Aorta (tissue), 5 donors: ENCODE data around the gene GULP1. TPM values are rescaled to one million over a fixed set of nuclear protein-coding genes. Genes with fewer than 3 reads are reported as not detected.
"Not testable (repeated sequence)": the region's sequence is repeated elsewhere in the genome, so short reads cannot be mapped to it uniquely, and the experiment has no call there.

ENCODE experiments used
- ATAC-seq: fragments of 200-7000 bp; cut with Tn5 transposase; one replicate; pipeline ENCODE4 v1.9.1; 2022; ENCODE audit warnings: moderate library complexity; ENCODE audit not compliant: low FRiP score
- DNase-seq, 2 donors: peaks; one replicate each; pipeline ENCODE4 v3.0.0-alpha.2; 2020
- H3K27ac ChIP-seq, 2 donors: one replicate each; pipeline ENCODE4 v1.5.1; 2013; ENCODE audit warnings: low read length in 2 of 2, mild to moderate bottlenecking in 2 of 2, moderate library complexity in 2 of 2, control low read depth in 1 of 2, inconsistent platforms in 1 of 2, low read depth in 1 of 2
- H3K27me3 ChIP-seq, 2 donors: one replicate each; pipeline ENCODE4 v1.6.1; 2013; ENCODE audit warnings: control low read depth in 1 of 2, low read length in 1 of 2, mild to moderate bottlenecking in 1 of 2, moderate library complexity in 1 of 2; ENCODE audit not compliant: insufficient read depth in 2 of 2, control insufficient read depth in 1 of 2
- H3K36me3 ChIP-seq, 2 donors: one replicate each; pipeline ENCODE4 v1.6.1; 2013; ENCODE audit warnings: control low read depth in 1 of 2, low read length in 1 of 2, mild to moderate bottlenecking in 1 of 2; ENCODE audit not compliant: insufficient read depth in 2 of 2, control insufficient read depth in 1 of 2
- H3K4me1 ChIP-seq, 2 donors: one replicate each; pipeline ENCODE4 v1.6.1; 2013; ENCODE audit warnings: low read length in 2 of 2, control low read depth in 1 of 2, mild to moderate bottlenecking in 1 of 2, moderate library complexity in 1 of 2; ENCODE audit not compliant: insufficient read depth in 2 of 2, control insufficient read depth in 1 of 2
- H3K4me3 ChIP-seq, 2 donors: one replicate each; pipeline ENCODE4 v1.5.1; 2013; ENCODE audit warnings: low read length in 2 of 2, control low read depth in 1 of 2, mild to moderate bottlenecking in 1 of 2
- H3K9me3 ChIP-seq: one replicate; pipeline ENCODE4 v1.6.1; 2013; ENCODE audit warnings: mild to moderate bottlenecking, low read length; ENCODE audit not compliant: control insufficient read depth
- WGBS, 2 donors: extraction: QIAGEN DNeasy Blood & Tissue Kit; methylation state at CpG; one replicate each; pipeline ENCODE4 v1.1.7; 2013; 5-methylcytosine and 5-hydroxymethylcytosine counted together
- intact Hi-C, 2 donors: fragments of 100-400 bp; cut with DNase I; formaldehyde crosslinking; loops; one replicate each; pipeline versions ENCODE4 v1.14.2 to v1.15.0; 2022
- polyA plus RNA-seq, 2 donors: library from polyadenylated mRNA; stranded (reverse); fragments of 200-250 nt; gene quantifications; one replicate each; pipeline ENCODE4 v1.2.3, GENCODE V29; 2013
- total RNA-seq, 2 donors: library from RNA; stranded (reverse); fragmentation: NEBNext Ultra II Directional; extraction: Animal tissue kit (Norgen Biotek cat#: 25700); gene quantifications; one replicate each; pipeline ENCODE4 v1.2.1, GENCODE V29; 2021
- donor health status: healthy with polysubstance abuse.
- donor health status: Bipolar disorder and iron deficiency.
- donor health status: DM: no; HTN: no; CAD: no.
- donor health status: DM: no; HTN: no; CAD: no.
- donor health status: DM: yes; HTN: yes; CAD: no.

GULP1 gene
- total and polyA plus RNA-seq, 4 donors: 60.2 to 74.8 (median 67.1) TPM

GRCh38 chr2:188606596-188606995 is 314.9 kb downstream of the GULP1 start:
- H3K36me3 ChIP-seq, ATAC-seq, H3K27me3 ChIP-seq, DNase-seq, H3K4me3 ChIP-seq, intact Hi-C loops, H3K4me1 ChIP-seq, H3K27ac ChIP-seq, H3K9me3 ChIP-seq: not testable (repeated sequence)
- 94 to 98% methylated on average over 30 of the region's 30 CpGs for WGBS, 2 donors

- intact Hi-C loops: no loop called here
- no peaks in the 10 kb centered on the region for H3K27me3 ChIP-seq
- WGBS, 2 donors: 48 to 52% methylated on average over 2 of the region's 2 CpGs
- no peak overlapping the region for H3K27ac ChIP-seq
- H3K4me3 ChIP-seq: no peak overlapping the region
- H3K4me1 ChIP-seq: peaks cover 0 to 3% of the 10 kb centered on the region in 2 donors
- peaks cover 0 to 3% of the 10 kb centered on the region in 2 donors for H3K36me3 ChIP-seq
- no peak for ATAC-seq
- no peak for DNase-seq
- H3K9me3 ChIP-seq: no peaks in the 10 kb centered on the region
Observed at GRCh38 chr2:188607501-188607900, 315.8 kb downstream of the GULP1 start.

DNA sequence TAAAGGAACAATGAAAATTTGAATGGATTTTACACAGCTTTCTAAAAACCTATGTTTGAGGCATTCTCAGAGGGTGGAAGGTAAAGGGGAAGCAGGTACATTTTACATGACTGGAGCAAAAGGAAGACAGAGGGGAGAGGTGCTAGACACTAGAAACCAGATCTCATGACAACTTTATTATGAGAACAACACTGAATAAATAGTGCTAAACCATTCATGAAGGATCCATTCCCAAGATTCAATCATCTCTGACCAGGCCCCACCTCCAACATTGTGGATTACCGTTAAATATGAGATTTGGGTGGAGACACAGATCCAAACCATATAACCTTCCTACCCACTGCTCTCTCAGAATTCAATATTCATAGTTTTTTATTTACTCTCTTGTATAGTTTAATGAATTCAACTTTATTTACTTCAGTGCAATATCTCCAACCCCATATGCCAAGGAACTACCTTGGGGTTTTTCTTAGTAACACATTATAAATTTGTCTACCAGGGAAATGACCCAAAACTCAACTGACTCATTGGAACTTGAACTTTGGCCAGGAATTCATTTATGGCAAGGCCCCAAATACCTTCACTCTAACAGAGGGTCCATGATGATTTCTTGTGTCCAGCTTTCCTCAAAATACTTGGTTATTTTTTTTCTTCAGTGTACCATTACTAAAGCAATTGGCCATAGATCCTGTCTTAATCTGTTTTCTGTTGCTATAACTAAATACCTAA is 317.8 kb downstream of the GULP1 start:
- intact Hi-C loops: no loop called here
- H3K9me3 ChIP-seq: no peaks in the 10 kb centered on the region
- ATAC-seq (no peak), DNase-seq (no peak)
- H3K27ac ChIP-seq: no peak overlapping the region
- H3K27me3 ChIP-seq: no peaks in the 10 kb centered on the region
- no peak overlapping the region for H3K4me3 ChIP-seq
- peaks cover 0 to 3% of the 10 kb centered on the region in 2 donors for H3K36me3 ChIP-seq
- peaks cover 0 to 3% of the 10 kb centered on the region in 2 donors for H3K4me1 ChIP-seq
- WGBS, 2 donors: 84 to 95% methylated on average over 1 of the region's 1 CpG

- ATAC-seq (peak; percentile 44), DNase-seq (no peak)
- 93 to 94% methylated on average over 2 of the region's 2 CpGs for WGBS, 2 donors
- Histone ChIP-seq H3K36me3 (peaks cover 0 to 3% of the 10 kb centered on the region in 2 donors), H3K4me1 (peaks cover 0 to 3% of the 10 kb centered on the region in 2 donors), H3K27ac (no peak overlapping the region), H3K27me3 (no peaks in the 10 kb centered on the region), H3K4me3 (no peak overlapping the region), H3K9me3 (no peaks in the 10 kb centered on the region)
- intact Hi-C loops: no loop called here
Observed at GRCh38 chr2:188610050-188610444, 318.4 kb downstream of the GULP1 start.

GRCh38 chr2:188610827-188611226 is 319.2 kb downstream of the GULP1 start:
- no peak overlapping the region for H3K4me3 ChIP-seq
- no peaks in the 10 kb centered on the region for H3K27me3 ChIP-seq
- intact Hi-C loops: no loop called here
- H3K36me3 ChIP-seq: no peaks in the 10 kb centered on the region
- no peak for ATAC-seq
- peak overlapping the region in 1 of 2 donors; percentile 23 for H3K27ac ChIP-seq
- 85 to 86% methylated on average over 2 of the region's 2 CpGs for WGBS, 2 donors
- H3K4me1 ChIP-seq: peaks cover 0 to 3% of the 10 kb centered on the region in 2 donors
- H3K9me3 ChIP-seq: no peaks in the 10 kb centered on the region
- DNase-seq: no peak

GRCh38 chr2:188619146-188619545 is 327.5 kb downstream of the GULP1 start:
- WGBS, 2 donors: 96 to 100% methylated on average over 4 of the region's 4 CpGs
- intact Hi-C loops: no loop called here
- no peaks in the 10 kb centered on the region for H3K27me3 ChIP-seq

GRCh38 chr2:188620916-188621315 is 329.2 kb downstream of the GULP1 start:
- H3K27me3 ChIP-seq: no peaks in the 10 kb centered on the region
- ATAC-seq: no peak
- WGBS, 2 donors: 50 to 69% methylated on average over 3 of the region's 3 CpGs
- intact Hi-C loops: no loop called here
- DNase-seq: no peak
- no peak overlapping the region for H3K27ac ChIP-seq
- H3K4me1 ChIP-seq: no peaks in the 10 kb centered on the region
- no peak overlapping the region for H3K4me3 ChIP-seq
- no peaks in the 10 kb centered on the region for H3K36me3 ChIP-seq
- no peaks in the 10 kb centered on the region for H3K9me3 ChIP-seq

More at GRCh38 chr2:188619146-188619545, 327.5 kb downstream of the GULP1 start:
- ATAC-seq (no peak), DNase-seq (no peak)
- H3K36me3 ChIP-seq: no peaks in the 10 kb centered on the region
- no peak overlapping the region for H3K4me3 ChIP-seq
- no peak overlapping the region for H3K27ac ChIP-seq
- H3K4me1 ChIP-seq: no peaks in the 10 kb centered on the region
- H3K9me3 ChIP-seq: no peaks in the 10 kb centered on the region

DNA sequence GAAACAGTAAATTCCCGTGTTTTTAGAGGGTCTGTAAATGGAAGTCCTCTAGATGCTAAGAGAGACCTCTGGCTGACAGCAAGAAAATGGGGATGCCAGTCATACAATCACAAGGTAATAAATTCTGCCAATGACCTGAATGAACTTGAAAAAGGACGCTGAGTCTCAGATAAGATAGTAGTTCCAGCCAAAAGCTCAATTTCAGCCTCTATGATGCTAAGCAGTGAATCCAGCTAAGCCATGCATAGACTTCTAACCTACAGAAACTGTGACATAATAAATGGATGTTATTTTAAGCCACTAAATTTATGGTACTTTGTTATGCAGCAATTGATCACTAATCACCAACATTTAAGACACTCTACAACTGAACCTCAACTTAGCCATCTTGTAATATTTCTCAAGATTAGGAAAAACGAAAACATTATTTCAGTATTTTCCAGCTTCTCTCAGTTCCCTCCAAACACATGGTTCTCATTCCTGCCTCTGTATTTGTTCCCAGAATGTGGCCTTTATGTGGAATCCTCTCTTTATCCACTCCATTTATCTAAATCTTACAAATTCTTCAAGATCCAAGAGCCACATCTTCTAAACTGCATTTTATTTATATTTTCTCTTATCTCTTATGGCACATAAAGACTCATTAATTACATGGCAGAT is 331.1 kb downstream of the GULP1 start:
- WGBS, 2 donors: 69 to 73% methylated on average over 3 of the region's 3 CpGs
- no peak for DNase-seq
- intact Hi-C loops: no loop called here
- no peak overlapping the region for H3K4me3 ChIP-seq
- H3K9me3 ChIP-seq: no peaks in the 10 kb centered on the region
- H3K27me3 ChIP-seq: no peaks in the 10 kb centered on the region
- H3K27ac ChIP-seq: no peak overlapping the region
- ATAC-seq: no peak
- no peaks in the 10 kb centered on the region for H3K36me3 ChIP-seq
- no peaks in the 10 kb centered on the region for H3K4me1 ChIP-seq
